Peyer's patch (tissue), 4 donors: Measurements from ENCODE around the gene SKAP2. TPM values are rescaled to one million over a fixed set of nuclear protein-coding genes. Genes with fewer than 3 reads are reported as not detected.

Source experiments
- DNase-seq, 3 donors: peaks; one replicate each; pipeline ENCODE4 v3.0.0-alpha.2; 2017 to 2019
- H3K27ac ChIP-seq, 4 donors: fragments of 200-600 bp; sonication (generic); one replicate each; pipeline ENCODE4 v1.5.1; 2016 to 2019
- H3K27me3 ChIP-seq, 2 donors: fragments of 200-600 bp; sonication (generic); one replicate each; pipeline ENCODE4 v1.5.1; 2019
- H3K36me3 ChIP-seq, 3 donors: fragments of 200-600 bp; sonication (generic); one replicate each; pipeline ENCODE4 v1.5.1; 2016 to 2019
- H3K4me1 ChIP-seq, 4 donors: fragments of 200-600 bp; sonication (generic); one replicate each; pipeline ENCODE4 v1.5.1; 2016 to 2019
- H3K4me3 ChIP-seq, 4 donors: fragments of 200-600 bp; sonication (generic); 1 replicate in 3 of 4; 2 replicates in 1 of 4; pipeline ENCODE4 v1.5.1; 2016 to 2019; ENCODE audit warnings: mild to moderate bottlenecking in 1 of 4
- H3K9me3 ChIP-seq, 4 donors: fragments of 200-600 bp; sonication (generic); one replicate each; pipeline ENCODE4 v1.5.1; 2016 to 2019; ENCODE audit warnings: mild to moderate bottlenecking in 1 of 4
- POLR2A ChIP-seq, 2 donors: fragments of 450-650 bp; IDR thresholded peaks; one replicate each; pipeline ENCODE4 v1.5.1; 2017; ENCODE audit warnings: antibody characterized with exemption in 2 of 2, mild to moderate bottlenecking in 2 of 2, moderate library complexity in 2 of 2
- total RNA-seq, 4 donors: library from RNA; depleted of rRNA; stranded (reverse); fragments of >200 nt; gene quantifications; one replicate each; pipeline ENCODE4 v1.1.0, GENCODE V29; 2016
- TF ChIP-seq, protein P1 (sequence below), 6 experiments: fragments of 450-650 bp in 4 of 6; fragments of 200-600 bp in 2 of 6; sonication (generic) in 1 of 6; IDR thresholded peaks; one replicate each; pipeline ENCODE4 v1.5.1; 2017 to 2019; ENCODE audit warnings: antibody characterized with exemption in 6 of 6, mild to moderate bottlenecking in 3 of 6, moderate library complexity in 1 of 6

Gene SKAP2
- total RNA-seq, 4 donors from 2014 or later: 32.2 to 101 (median 37.9) TPM

DNA sequence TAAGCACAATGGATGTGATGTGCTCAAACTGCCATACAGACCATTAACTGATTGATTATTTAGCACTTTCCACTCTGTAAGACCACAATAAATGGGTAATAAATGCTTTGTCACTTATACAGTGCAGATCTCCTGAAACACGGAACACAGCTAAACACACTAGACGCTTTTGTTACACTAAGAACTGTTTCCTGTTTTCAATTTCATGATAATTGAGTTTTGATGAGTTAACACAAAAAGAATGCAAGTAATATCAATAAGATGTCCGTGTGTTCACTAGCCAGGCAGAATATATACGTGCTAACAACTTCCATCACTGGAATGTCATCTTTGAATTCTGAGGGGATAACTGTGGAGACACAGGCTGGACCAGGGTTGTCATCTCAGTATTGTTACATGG lies 178.8 kb downstream of the SKAP2 start:
- Histone ChIP-seq H3K4me1 (peaks cover 0 to 21% (median 0%) of the 10 kb centered on the region in 4 donors), H3K27ac (no peak overlapping the region), H3K4me3 (no peak overlapping the region), H3K9me3 (no peaks in the 10 kb centered on the region), H3K36me3 (no peaks in the 10 kb centered on the region), H3K27me3 (no peaks in the 10 kb centered on the region)
- TF ChIP-seq, protein P1, sequence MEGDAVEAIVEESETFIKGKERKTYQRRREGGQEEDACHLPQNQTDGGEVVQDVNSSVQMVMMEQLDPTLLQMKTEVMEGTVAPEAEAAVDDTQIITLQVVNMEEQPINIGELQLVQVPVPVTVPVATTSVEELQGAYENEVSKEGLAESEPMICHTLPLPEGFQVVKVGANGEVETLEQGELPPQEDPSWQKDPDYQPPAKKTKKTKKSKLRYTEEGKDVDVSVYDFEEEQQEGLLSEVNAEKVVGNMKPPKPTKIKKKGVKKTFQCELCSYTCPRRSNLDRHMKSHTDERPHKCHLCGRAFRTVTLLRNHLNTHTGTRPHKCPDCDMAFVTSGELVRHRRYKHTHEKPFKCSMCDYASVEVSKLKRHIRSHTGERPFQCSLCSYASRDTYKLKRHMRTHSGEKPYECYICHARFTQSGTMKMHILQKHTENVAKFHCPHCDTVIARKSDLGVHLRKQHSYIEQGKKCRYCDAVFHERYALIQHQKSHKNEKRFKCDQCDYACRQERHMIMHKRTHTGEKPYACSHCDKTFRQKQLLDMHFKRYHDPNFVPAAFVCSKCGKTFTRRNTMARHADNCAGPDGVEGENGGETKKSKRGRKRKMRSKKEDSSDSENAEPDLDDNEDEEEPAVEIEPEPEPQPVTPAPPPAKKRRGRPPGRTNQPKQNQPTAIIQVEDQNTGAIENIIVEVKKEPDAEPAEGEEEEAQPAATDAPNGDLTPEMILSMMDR (IDR thresholded peaks at IDR 0.05): no peak
- no peak for TF ChIP-seq POLR2A (IDR thresholded peaks at IDR 0.05)
- no peak for DNase-seq

DNA sequence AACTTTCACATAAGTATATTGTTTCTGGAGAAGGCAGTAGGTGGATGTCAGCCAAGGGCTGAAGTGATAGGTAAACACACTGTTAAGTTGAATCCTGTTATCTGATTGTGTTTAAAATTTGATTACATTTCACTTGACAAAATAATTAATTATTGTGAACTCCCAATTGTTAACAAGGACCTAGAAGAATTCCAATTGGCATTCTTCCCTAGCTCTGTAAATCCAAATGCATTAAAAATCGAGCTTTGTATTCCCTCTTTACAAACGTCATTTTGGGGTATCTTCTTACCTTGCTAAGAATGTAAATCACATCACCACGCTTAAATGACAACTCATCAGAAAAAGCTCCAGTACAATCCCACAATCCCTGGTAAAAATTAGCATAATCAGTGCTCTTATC lies 179.9 kb downstream of the SKAP2 start:
- Histone ChIP-seq H3K36me3 (no peaks in the 10 kb centered on the region), H3K27me3 (no peaks in the 10 kb centered on the region), H3K4me1 (peaks cover 0 to 16% (median 0%) of the 10 kb centered on the region in 4 donors), H3K27ac (no peak overlapping the region), H3K9me3 (no peaks in the 10 kb centered on the region), H3K4me3 (no peak overlapping the region)
- no peak for DNase-seq
- TF ChIP-seq POLR2A (IDR thresholded peaks at IDR 0.05): no peak
- TF ChIP-seq, protein P1 (IDR thresholded peaks at IDR 0.05): no peak

DNA sequence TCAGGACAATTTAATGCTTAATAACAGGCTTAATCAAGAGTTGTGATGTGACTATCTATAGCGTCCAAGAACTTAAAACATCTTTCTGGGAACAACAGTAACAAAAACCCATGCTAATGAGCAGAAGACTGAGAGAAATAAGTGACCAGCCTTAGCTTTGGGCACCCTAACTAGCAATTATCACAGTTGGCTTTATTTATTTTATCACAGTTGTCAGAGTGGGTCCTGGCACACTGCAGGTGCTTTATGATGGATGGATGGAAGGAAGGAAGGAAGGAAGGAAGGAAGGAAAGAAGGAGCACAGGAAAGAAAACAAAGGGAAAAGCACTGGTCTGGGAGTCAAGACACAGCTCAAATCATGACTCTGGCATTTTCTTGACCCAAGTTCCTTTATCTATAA lies 181.1 kb downstream of the SKAP2 start:
- TF ChIP-seq, protein P1 (IDR thresholded peaks at IDR 0.05): no peak
- TF ChIP-seq POLR2A (IDR thresholded peaks at IDR 0.05): no peak
- Histone ChIP-seq H3K4me3 (no peak overlapping the region), H3K36me3 (no peaks in the 10 kb centered on the region), H3K27ac (no peak overlapping the region), H3K4me1 (peaks cover 0 to 6% (median 0%) of the 10 kb centered on the region in 4 donors), H3K27me3 (no peaks in the 10 kb centered on the region), H3K9me3 (no peaks in the 10 kb centered on the region)
- no peak for DNase-seq

GRCh38 chr7:26681819-26682418 lies 182.5 kb downstream of the SKAP2 start:
- no peak for TF ChIP-seq POLR2A (IDR thresholded peaks at IDR 0.05)
- TF ChIP-seq, protein P1 (IDR thresholded peaks at IDR 0.05): peak; percentile 33 to 78 (median 63)
- Histone ChIP-seq H3K36me3 (no peaks in the 10 kb centered on the region), H3K27ac (no peak overlapping the region), H3K9me3 (no peaks in the 10 kb centered on the region), H3K4me3 (no peak overlapping the region), H3K4me1 (peaks cover 0 to 6% (median 0%) of the 10 kb centered on the region in 4 donors), H3K27me3 (no peaks in the 10 kb centered on the region)
- no peak for DNase-seq

- peaks cover 0 to 6% (median 0%) of the 10 kb centered on the region in 4 donors for H3K4me1 ChIP-seq
- no peaks in the 10 kb centered on the region for H3K36me3 ChIP-seq
- no peak overlapping the region for H3K27ac ChIP-seq
- DNase-seq: no peak
- no peaks in the 10 kb centered on the region for H3K27me3 ChIP-seq
- no peak for TF ChIP-seq POLR2A (IDR thresholded peaks at IDR 0.05)
- TF ChIP-seq, protein P1 (IDR thresholded peaks at IDR 0.05): no peak
- no peaks in the 10 kb centered on the region for H3K9me3 ChIP-seq
- H3K4me3 ChIP-seq: no peak overlapping the region
These were observed 183.8 kb downstream of the SKAP2 start for GRCh38 chr7:26680587-26680986.
